HepG2 (cell line): ENCODE results near the gene CCNL1. TPM values are rescaled to one million over a fixed set of nuclear protein-coding genes. Genes with fewer than 3 reads are reported as not detected.
"Not testable (repeated sequence)": the region's sequence is repeated elsewhere in the genome, so short reads cannot be mapped to it uniquely, and the experiment has no call there.

Source experiments
- ATAC-seq: fragments of 200-7000 bp; cut with Tn5 transposase; 3 replicates; pipeline ENCODE4 v1.9.1; 2020; ENCODE audit warnings: mild to moderate bottlenecking, moderate library complexity
- BruUV-seq: library from RNA; stranded (reverse); fragments of 400-500 nt; replicated peaks from 2 replicates; lab custom pipeline; 2021; lab: Mats Ljungman, UMichigan
- CTCF ChIA-PET: fragments of 300-600 bp; formaldehyde crosslinking; extraction: SDS; loops from one replicate; lab custom pipeline; 2021; ENCODE audit warnings: low total read pairs, inconsistent platforms, low intra/inter-chr PET ratio; lab: Yijun Ruan, JAX
- POLR2A ChIA-PET: fragments of 350-600 bp; sonication (Branson Sonifier 250); formaldehyde crosslinking; loops from one replicate; lab custom pipeline; 2020; ENCODE audit warnings: antibody characterized with exemption, inconsistent platforms; lab: Yijun Ruan, JAX
- DNase-seq: peaks from one replicate; pipeline ENCODE4 v3.0.0-alpha.2; 2015; ENCODE audit warnings: low spot score
- FAIRE-seq: peaks from 3 replicates; lab custom pipeline; 2011; peaks lifted over from hg19 to GRCh38; lab: Jason Lieb, UNC
- H2AFZ ChIP-seq: one replicate; pipeline ENCODE4 v1.6.1; 2011; ENCODE audit warnings: low read length, inconsistent platforms
- H3K27ac ChIP-seq: fragments of 300-600 bp; 3 replicates; pipeline ENCODE4 v1.8.0; 2011; ENCODE audit warnings: mixed run types, mild to moderate bottlenecking, mixed read lengths, low read length, inconsistent platforms; ENCODE audit not compliant: insufficient read depth; ENCODE audit errors: extremely low read length
- H3K27me3 ChIP-seq, 2 experiments: fragments of 200-600 bp in 1 of 2; 2 replicates in 1 of 2; 3 replicates in 1 of 2; pipeline versions ENCODE4 v1.6.0 to v1.8.0; 2011; ENCODE audit warnings: low read length in 2 of 2, mild to moderate bottlenecking in 2 of 2, moderate library complexity in 2 of 2, inconsistent platforms in 1 of 2; ENCODE audit not compliant: insufficient read depth in 2 of 2, control insufficient read depth in 1 of 2
- H3K36me3 ChIP-seq, 2 experiments: fragments of 200-600 bp in 1 of 2; replicated peaks in 1 of 2; 2 replicates in 1 of 2; 3 replicates in 1 of 2; pipeline versions ENCODE4 v1.5.1 to v1.8.0; 2011; ENCODE audit warnings: low read length in 2 of 2, inconsistent platforms in 1 of 2; ENCODE audit not compliant: insufficient read depth in 2 of 2, control insufficient read depth in 1 of 2
- H3K4me1 ChIP-seq: 2 replicates; pipeline ENCODE4 v1.5.1; 2012; ENCODE audit warnings: low read length, inconsistent platforms; ENCODE audit not compliant: insufficient read depth
- H3K4me2 ChIP-seq: 2 replicates; pipeline ENCODE4 v1.6.0; 2011; ENCODE audit warnings: low read depth, low read length, inconsistent platforms
- H3K4me3 ChIP-seq, 3 experiments: fragments of 200-600 bp in 1 of 3; sonication (generic), shearing (Covaris generic) in 1 of 3; replicated peaks in 1 of 3; 2 replicates each; pipeline ENCODE4 v1.5.1; 2011 to 2016; ENCODE audit warnings: low read length in 3 of 3, inconsistent platforms in 2 of 3, low read depth in 2 of 3, mild to moderate bottlenecking in 2 of 3, control low read depth in 1 of 3, mixed read lengths in 1 of 3; ENCODE audit not compliant: insufficient read depth in 1 of 3
- H3K79me2 ChIP-seq: one replicate; pipeline ENCODE4 v1.6.1; 2011; ENCODE audit warnings: low read length, inconsistent platforms; ENCODE audit not compliant: insufficient read depth
- H3K9ac ChIP-seq: 2 replicates; pipeline ENCODE4 v1.6.0; 2011; ENCODE audit warnings: mild to moderate bottlenecking, low read depth, low read length, inconsistent platforms; ENCODE audit not compliant: insufficient read depth
- H3K9me3 ChIP-seq: 2 replicates; pipeline ENCODE4 v1.5.1; 2012; ENCODE audit warnings: mild to moderate bottlenecking, low read length
- H4K20me1 ChIP-seq: 2 replicates; pipeline ENCODE4 v1.6.0; 2011; ENCODE audit warnings: inconsistent platforms, mild to moderate bottlenecking, low read length, moderate library complexity; ENCODE audit not compliant: insufficient read depth
- ARID5B ChIP-seq: IDR thresholded peaks from 2 replicates; pipeline ENCODE4 v1.4.0; 2020; ENCODE audit warnings: mild to moderate bottlenecking, missing genetic modification reagents
- BCL6 ChIP-seq: IDR thresholded peaks from 2 replicates; pipeline ENCODE4 v1.6.1; 2016; ENCODE audit warnings: missing genetic modification reagents, missing compliant biosample characterization
- GATAD2A ChIP-seq: IDR thresholded peaks from 2 replicates; pipeline ENCODE4 v1.6.1; 2016
- HNF4A ChIP-seq: sonication (generic); formaldehyde crosslinking; IDR thresholded peaks from 2 replicates; pipeline ENCODE4 v1.4.0; 2020; ENCODE audit warnings: missing genetic modification reagents
- MED1 ChIP-seq: sonication (generic); formaldehyde crosslinking; IDR thresholded peaks from 2 replicates; pipeline ENCODE4 v1.4.0; 2020; ENCODE audit warnings: missing genetic modification reagents
- RARA ChIP-seq: IDR thresholded peaks from 2 replicates; pipeline ENCODE4 v1.6.1; 2016; ENCODE audit warnings: missing genetic modification reagents, missing compliant biosample characterization
- RXRB ChIP-seq: IDR thresholded peaks from 2 replicates; pipeline ENCODE4 v1.6.1; 2016; ENCODE audit warnings: borderline replicate concordance, missing genetic modification reagents, missing compliant biosample characterization
- ZNF652 ChIP-seq: IDR thresholded peaks from 2 replicates; pipeline ENCODE4 v1.6.1; 2016; ENCODE audit warnings: low read depth, borderline replicate concordance
- WGBS: methylation state at CpG from one replicate; pipeline ENCODE4 v1.1.6; 2017; ENCODE audit warnings: low lambda C conversion rate; 5-methylcytosine and 5-hydroxymethylcytosine counted together
- in situ Hi-C: cut with HindIII; loops from 2 replicates; pipeline ENCODE4 v1.10.0; 2017; ENCODE audit warnings: low pct_unique_long_range_greater_than_20kb; ENCODE audit not compliant: extremely low pct_ligation_motif_present
- intact Hi-C: fragments of 100-400 bp; cut with micrococcal nuclease; formaldehyde crosslinking; loops from one replicate; pipeline ENCODE4 v1.10.0; 2022; ENCODE audit not compliant: unreplicated experiment
- polyA plus RNA-seq, 8 experiments: library from polyadenylated mRNA; depleted of rRNA in 3 of 8; stranded (reverse) in 7 of 8; unstranded in 1 of 8; fragments of >200 nt; fragmentation: Illumina TruSeq in 4 of 8; extraction: Trizol in 4 of 8; gene quantifications; 2 replicates each; pipeline versions ENCODE4 v1.2.1 to v1.2.3, GENCODE V29; 2011 to 2016; ENCODE audit warnings: low read depth in 4 of 8, missing spikeins in 1 of 8, mixed read lengths in 1 of 8; ENCODE audit not compliant: insufficient read depth in 1 of 8
- total RNA-seq, 5 experiments: library from RNA; depleted of rRNA; stranded (reverse); fragments of >200 nt; fragmentation: Illumina TruSeq; extraction: Trizol; gene quantifications; 2 replicates each; pipeline ENCODE4 v1.2.3, GENCODE V29; 2016; ENCODE audit warnings: low read depth in 1 of 5

Gene CCNL1
- total and polyA plus RNA-seq, 2 of the 13 experiments (the other 11 are each of a cell fraction or from before 2014, with no cell fraction given) = 151 to 303 TPM

- in situ Hi-C loops, H3K4me3 ChIP-seq, DNase-seq, FAIRE-seq, H3K9ac ChIP-seq, H3K4me2 ChIP-seq, H3K36me3 ChIP-seq, H3K27me3 ChIP-seq, H3K27ac ChIP-seq, ATAC-seq, intact Hi-C loops, H2AFZ ChIP-seq, BruUV-seq, H3K9me3 ChIP-seq, H4K20me1 ChIP-seq, CTCF ChIA-PET: not testable (repeated sequence)
- TF ChIP-seq ARID5B (peak; percentile 40; the same call in 1 of the 2 replicates), HNF4A (CRISPR knock-in tag) (0 out of 2 replicates have a peak, but pooled peaks have one; percentile 7), RARA (CRISPR knock-in tag) (peak; percentile 69), ZNF652 (CRISPR knock-in tag) (0 out of 2 replicates have a peak, but pooled peaks have one; percentile 52), RXRB (CRISPR knock-in tag) (peak; percentile 18; the same call in 1 of the 2 replicates), BCL6 (CRISPR knock-in tag) (peak; percentile 76), MED1 (CRISPR knock-in tag) (peak; percentile 30; the same call in 1 of the 2 replicates), GATAD2A (CRISPR knock-in tag) (0 out of 2 replicates have a peak, but pooled peaks have one; percentile 9)
- POLR2A ChIA-PET = interaction anchor here (0.7 to 7.5 kb wide), 2 partner anchors 15 to 89 kb away, joined by 3 to 484 read pairs; partner anchors contain the start of gene CCNL1
- 64% methylated on average over 9 of the region's 9 CpGs for WGBS
- Histone ChIP-seq H3K79me2 (peaks cover 10% of the 10 kb centered on the region), H3K4me1 (peaks cover 29% of the 10 kb centered on the region)
Observed at GRCh38 chr3:157177801-157178453, 18.0 kb upstream of the CCNL1 start.
